IMR-90 (cell line): ENCODE data around the gene CUBN.

Source experiments
- MAZ ChIP-seq: IDR thresholded peaks from 2 replicates; pipeline ENCODE4 v1.6.1; 2012; ENCODE audit warnings: low read depth, mild to moderate bottlenecking, low read length, improper control_type of control experiment, moderate library complexity, borderline replicate concordance
- MXI1 ChIP-seq: IDR thresholded peaks from 2 replicates; pipeline ENCODE4 v1.6.1; 2012; ENCODE audit warnings: low read depth, mild to moderate bottlenecking, low read length, moderate library complexity, borderline replicate concordance
- POLR2A ChIP-seq: IDR thresholded peaks from 2 replicates; pipeline ENCODE4 v1.6.1; 2012; ENCODE audit warnings: mild to moderate bottlenecking, low read depth, low read length
- TF ChIP-seq, protein P1 (sequence below): conservative IDR thresholded peaks from 2 replicates; pipeline ENCODE4 v1.5.1; 2012; ENCODE audit warnings: mild to moderate bottlenecking, low read depth, low read length, improper control_type of control experiment

- no peak for TF ChIP-seq MXI1
- TF ChIP-seq, protein P1, sequence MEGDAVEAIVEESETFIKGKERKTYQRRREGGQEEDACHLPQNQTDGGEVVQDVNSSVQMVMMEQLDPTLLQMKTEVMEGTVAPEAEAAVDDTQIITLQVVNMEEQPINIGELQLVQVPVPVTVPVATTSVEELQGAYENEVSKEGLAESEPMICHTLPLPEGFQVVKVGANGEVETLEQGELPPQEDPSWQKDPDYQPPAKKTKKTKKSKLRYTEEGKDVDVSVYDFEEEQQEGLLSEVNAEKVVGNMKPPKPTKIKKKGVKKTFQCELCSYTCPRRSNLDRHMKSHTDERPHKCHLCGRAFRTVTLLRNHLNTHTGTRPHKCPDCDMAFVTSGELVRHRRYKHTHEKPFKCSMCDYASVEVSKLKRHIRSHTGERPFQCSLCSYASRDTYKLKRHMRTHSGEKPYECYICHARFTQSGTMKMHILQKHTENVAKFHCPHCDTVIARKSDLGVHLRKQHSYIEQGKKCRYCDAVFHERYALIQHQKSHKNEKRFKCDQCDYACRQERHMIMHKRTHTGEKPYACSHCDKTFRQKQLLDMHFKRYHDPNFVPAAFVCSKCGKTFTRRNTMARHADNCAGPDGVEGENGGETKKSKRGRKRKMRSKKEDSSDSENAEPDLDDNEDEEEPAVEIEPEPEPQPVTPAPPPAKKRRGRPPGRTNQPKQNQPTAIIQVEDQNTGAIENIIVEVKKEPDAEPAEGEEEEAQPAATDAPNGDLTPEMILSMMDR = no peak
- no peak for TF ChIP-seq POLR2A
- TF ChIP-seq MAZ = no peak
Observed at GRCh38 chr10:16947069-16947468, 182.5 kb downstream of the CUBN start.
